ENCODE results near the gene PLEKHH1.

- no peak for TF ChIP-seq GATA3 (IDR thresholded peaks at IDR 0.05; ENCODE audit: low read depth, low read length)
- TF ChIP-seq GATA2 (IDR thresholded peaks at IDR 0.05; ENCODE audit: low read depth, low read length): no peak
Measured at GRCh38 chr14:67483579-67484285, 49.4 kb upstream of the PLEKHH1 start.
